H1 (cell line): ENCODE data around the gene TYSND1. TPM values are rescaled to one million over a fixed set of nuclear protein-coding genes. Genes with fewer than 3 reads are reported as not detected.

Experiments
- CTCF ChIA-PET: fragments of 300-600 bp; sonication (Branson Sonifier 250); formaldehyde crosslinking; loops from one replicate; lab custom pipeline; 2021; ENCODE audit not compliant: partially characterized antibody; lab: Charles Lee
- POLR2A ChIA-PET: fragments of 300-600 bp; sonication (Branson Sonifier 250); formaldehyde crosslinking; loops from one replicate; lab custom pipeline; 2021; ENCODE audit warnings: inconsistent platforms; ENCODE audit not compliant: partially characterized antibody; lab: Charles Lee
- DNase-seq, 2 experiments: peaks; one replicate each; pipeline versions ENCODE4 v3.0.0 to v3.0.0-alpha.2; 2010 to 2022; ENCODE audit warnings: low spot score in 2 of 2, low read depth in 1 of 2, mixed read lengths in 1 of 2
- FAIRE-seq: peaks from 2 replicates; lab custom pipeline; 2011; peaks lifted over from hg19 to GRCh38; lab: Jason Lieb, UNC
- H2AFZ ChIP-seq: 2 replicates; pipeline ENCODE4 v1.8.1; 2012; ENCODE audit warnings: low read length, inconsistent platforms
- H2AK5ac ChIP-seq: 2 replicates; pipeline ENCODE4 v1.6.1; 2013; ENCODE audit warnings: low read depth, low read length
- H2BK120ac ChIP-seq: replicated peaks from 2 replicates; pipeline ENCODE3; 2013; ENCODE audit warnings: low read depth, low read length, inconsistent platforms
- H2BK12ac ChIP-seq: 2 replicates; pipeline ENCODE4 v1.6.1; 2013; ENCODE audit warnings: low read depth, low read length
- H2BK15ac ChIP-seq: 2 replicates; pipeline ENCODE4 v1.6.1; 2013; ENCODE audit warnings: low read length
- H2BK20ac ChIP-seq: 2 replicates; pipeline ENCODE4 v1.6.1; 2013; ENCODE audit warnings: low read length
- H2BK5ac ChIP-seq: 2 replicates; pipeline ENCODE4 v1.6.1; 2013; ENCODE audit warnings: low read depth, low read length
- H3K14ac ChIP-seq: 2 replicates; pipeline ENCODE4 v1.6.1; 2013; ENCODE audit warnings: inconsistent platforms; ENCODE audit not compliant: insufficient read length
- H3K18ac ChIP-seq: 2 replicates; pipeline ENCODE4 v1.6.1; 2013; ENCODE audit warnings: low read length; ENCODE audit errors: extremely low read depth
- H3K23ac ChIP-seq: 2 replicates; pipeline ENCODE4 v1.6.1; 2013; ENCODE audit warnings: inconsistent platforms; ENCODE audit not compliant: insufficient read length
- H3K23me2 ChIP-seq: 2 replicates; pipeline ENCODE4 v1.6.1; 2013; ENCODE audit warnings: low read depth, low read length
- H3K27ac ChIP-seq: 2 replicates; pipeline ENCODE4 v1.6.1; 2011; ENCODE audit warnings: low read depth, low read length, inconsistent platforms
- H3K27me3 ChIP-seq, 4 experiments: replicated peaks in 1 of 4; 1 replicate in 1 of 4; 2 replicates in 3 of 4; pipeline versions ENCODE4 v1.6.1 to v1.8.1; 2011 to 2013; ENCODE audit warnings: low read length in 3 of 4, mild to moderate bottlenecking in 3 of 4, inconsistent platforms in 2 of 4, mixed read lengths in 2 of 4, moderate library complexity in 1 of 4; ENCODE audit not compliant: control insufficient read depth in 3 of 4, insufficient read depth in 3 of 4; ENCODE audit errors: extremely low read depth in 1 of 4
- H3K36me3 ChIP-seq, 4 experiments: 2 replicates each; pipeline versions ENCODE4 v1.6.1 to v1.8.1; 2011 to 2013; ENCODE audit warnings: mild to moderate bottlenecking in 4 of 4, low read length in 3 of 4, moderate library complexity in 2 of 4, control low read depth in 1 of 4, inconsistent platforms in 1 of 4; ENCODE audit not compliant: insufficient read depth in 4 of 4, control insufficient read depth in 2 of 4
- H3K4ac ChIP-seq: replicated peaks from 2 replicates; pipeline ENCODE3; 2013; ENCODE audit warnings: low read length, low read depth, mixed read lengths, inconsistent platforms; ENCODE audit not compliant: insufficient read length
- H3K4me1 ChIP-seq, 4 experiments: replicated peaks in 1 of 4; 1 replicate in 1 of 4; 2 replicates in 3 of 4; pipeline versions ENCODE4 v1.6.1 to v1.8.1; 2011 to 2013; ENCODE audit warnings: low read length in 3 of 4, inconsistent platforms in 2 of 4, mixed read lengths in 1 of 4; ENCODE audit not compliant: insufficient read depth in 4 of 4, control insufficient read depth in 3 of 4
- H3K4me2 ChIP-seq, 2 experiments: 2 replicates each; pipeline versions ENCODE4 v1.6.1 to v1.8.1; 2011 to 2013; ENCODE audit warnings: low read depth in 2 of 2, low read length in 2 of 2, control low read depth in 1 of 2, inconsistent platforms in 1 of 2, mild to moderate bottlenecking in 1 of 2; ENCODE audit not compliant: insufficient read depth in 1 of 2
- H3K4me3 ChIP-seq, 4 experiments: fragments of 200-600, 300-600 bp in 1 of 4; sonication (generic), shearing (Covaris generic), sonication (Bioruptor Twin) in 1 of 4; 2 replicates each; pipeline versions ENCODE4 v1.5.1 to v1.8.1; 2011 to 2016; ENCODE audit warnings: low read length in 4 of 4, low read depth in 3 of 4, control low read depth in 2 of 4, inconsistent platforms in 2 of 4, mild to moderate bottlenecking in 2 of 4, mixed read lengths in 1 of 4, moderate library complexity in 1 of 4; ENCODE audit not compliant: insufficient read depth in 2 of 4; ENCODE audit errors: extremely low read depth in 1 of 4
- H3K56ac ChIP-seq: replicated peaks from 2 replicates; pipeline ENCODE3; 2013; ENCODE audit warnings: low read depth, mild to moderate bottlenecking, mixed read lengths, low read length, inconsistent platforms; ENCODE audit not compliant: insufficient read length
- H3K79me1 ChIP-seq: 2 replicates; pipeline ENCODE4 v1.6.1; 2013; ENCODE audit warnings: low read depth, low read length, control low read depth
- H3K79me2 ChIP-seq, 2 experiments: 2 replicates each; pipeline versions ENCODE4 v1.6.1 to v1.8.1; 2012 to 2013; ENCODE audit warnings: low read length in 2 of 2, mild to moderate bottlenecking in 2 of 2, inconsistent platforms in 1 of 2; ENCODE audit not compliant: insufficient read depth in 2 of 2, control insufficient read depth in 1 of 2
- H3K9ac ChIP-seq, 4 experiments: replicated peaks in 1 of 4; 1 replicate in 1 of 4; 2 replicates in 3 of 4; pipeline versions ENCODE4 v1.6.1 to v1.8.1; 2011 to 2013; ENCODE audit warnings: low read depth in 3 of 4, low read length in 3 of 4, control low read depth in 2 of 4, mild to moderate bottlenecking in 2 of 4, moderate library complexity in 2 of 4, inconsistent platforms in 1 of 4; ENCODE audit errors: extremely low read depth in 1 of 4
- H3K9me3 ChIP-seq, 2 experiments: 2 replicates each; pipeline versions ENCODE4 v1.6.1 to v1.8.1; 2012 to 2013; ENCODE audit warnings: mild to moderate bottlenecking in 2 of 2, moderate library complexity in 2 of 2, control low read depth in 1 of 2, inconsistent platforms in 1 of 2, low read depth in 1 of 2, low read length in 1 of 2, mixed read lengths in 1 of 2; ENCODE audit not compliant: insufficient read depth in 2 of 2
- H4K20me1 ChIP-seq, 2 experiments: replicated peaks in 1 of 2; 2 replicates each; pipeline versions ENCODE3 to v1.8.1; 2011 to 2013; ENCODE audit warnings: inconsistent platforms in 2 of 2, low read length in 2 of 2, mild to moderate bottlenecking in 1 of 2; ENCODE audit not compliant: insufficient read depth in 2 of 2, control insufficient read depth in 1 of 2
- H4K5ac ChIP-seq: 2 replicates; pipeline ENCODE4 v1.6.1; 2013; ENCODE audit warnings: low read length, low read depth, mixed read lengths, inconsistent platforms; ENCODE audit not compliant: insufficient read length
- H4K8ac ChIP-seq: 2 replicates; pipeline ENCODE4 v1.8.0; 2013; ENCODE audit warnings: mild to moderate bottlenecking, moderate library complexity, low read length, inconsistent platforms; ENCODE audit not compliant: insufficient read depth; ENCODE audit errors: extremely low read depth
- H4K91ac ChIP-seq: replicated peaks from 2 replicates; pipeline ENCODE3; 2013; ENCODE audit warnings: low read length, mixed read lengths, inconsistent platforms; ENCODE audit not compliant: insufficient read length
- ASH2L ChIP-seq: fragments of 200-600, 300-600 bp; sonication (generic); IDR thresholded peaks from one replicate; pipeline ENCODE4 v1.7.1; 2017; ENCODE audit warnings: low read length
- CTBP2 ChIP-seq: IDR thresholded peaks from 2 replicates; pipeline ENCODE4 v1.7.0; 2011; ENCODE audit warnings: borderline replicate concordance, mild to moderate bottlenecking, moderate library complexity, mixed read lengths, low read length; ENCODE audit not compliant: insufficient read depth, insufficient read length
- HDAC6 ChIP-seq: IDR thresholded peaks from one replicate; pipeline ENCODE4 v1.7.1; 2012; ENCODE audit warnings: low read depth, mild to moderate bottlenecking, inconsistent platforms, low read length, moderate library complexity
- RNF2 ChIP-seq: fragments of 200-900, 300-1000 bp; sonication (generic); IDR thresholded peaks from 2 replicates; pipeline ENCODE4 v1.7.1; 2016; ENCODE audit warnings: borderline replicate concordance, low read depth, mild to moderate bottlenecking, antibody characterized with exemption, low read length; ENCODE audit not compliant: poor library complexity, severe bottlenecking; ENCODE audit errors: missing control alignments
- SIN3A ChIP-seq, 2 experiments: IDR thresholded peaks in 1 of 2; conservative IDR thresholded peaks in 1 of 2; 2 replicates each; pipeline ENCODE4 v1.6.1; 2011 to 2012; ENCODE audit warnings: low read length in 2 of 2, improper control_type of control experiment in 1 of 2, low read depth in 1 of 2, mild to moderate bottlenecking in 1 of 2
- SP1 ChIP-seq: IDR thresholded peaks from 2 replicates; pipeline ENCODE4 v1.6.1; 2011; ENCODE audit warnings: low read depth, low read length
- SP4 ChIP-seq: IDR thresholded peaks from 2 replicates; pipeline ENCODE4 v1.6.1; 2012; ENCODE audit warnings: low read length, inconsistent platforms
- SUZ12 ChIP-seq: fragments of 200-600 bp; sonication (generic); IDR thresholded peaks from 2 replicates; pipeline ENCODE4 v1.6.1; 2012; ENCODE audit warnings: mild to moderate bottlenecking, inconsistent platforms, low read length, moderate library complexity, mixed read lengths
- TAF1 ChIP-seq: IDR thresholded peaks from 2 replicates; pipeline ENCODE4 v1.6.1; 2011; ENCODE audit warnings: mild to moderate bottlenecking, low read depth, low read length
- WGBS, 2 experiments: shearing (Covaris generic) in 1 of 2; methylation state at CpG; one replicate each; pipeline versions ENCODE4 v1.1.6 to v1.1.7; 2013 to 2015; ENCODE audit warnings: low lambda C conversion rate in 2 of 2, mixed read lengths in 2 of 2, inconsistent platforms in 1 of 2, low coverage in 1 of 2, missing lambda C conversion rate in 1 of 2; ENCODE audit not compliant: insufficient replicate concordance in 2 of 2, insufficient coverage in 1 of 2, insufficient read length in 1 of 2; ENCODE audit errors: extremely low coverage in 1 of 2, missing lambda C conversion rate in 1 of 2; 5-methylcytosine and 5-hydroxymethylcytosine counted together
- polyA plus RNA-seq, 7 experiments: library from polyadenylated mRNA; depleted of rRNA in 3 of 7; stranded (reverse) in 5 of 7; unstranded in 2 of 7; fragments of >200 nt in 5 of 7; fragments of 200-250 nt in 2 of 7; gene quantifications; 1 replicate in 5 of 7; 2 replicates in 1 of 7; 4 replicates in 1 of 7; pipeline versions ENCODE4 v1.2.1 to v1.2.3, GENCODE V29; 2011 to 2013; ENCODE audit warnings: missing spikeins in 2 of 7, mixed read lengths in 2 of 7
- total RNA-seq: library from RNA; stranded (reverse); fragmentation: NEBNext Ultra II Directional; extraction: Animal tissue kit (Norgen Biotek cat#: 25700); gene quantifications from 2 replicates; pipeline ENCODE4 v1.2.1, GENCODE V29; 2021

TYSND1 gene
- total and polyA plus RNA-seq, 2 of the 8 experiments (the other 6 are each of a cell fraction or from before 2014, with no cell fraction given), result 11.9 to 15.0 TPM

- no peaks in the 10 kb centered on the region for H3K79me2 ChIP-seq
- H2AFZ ChIP-seq, result peak within 1 kb of the TSS; percentile 36; the same call in 1 of the 2 replicates
- no peak within 1 kb of the TSS for H3K14ac ChIP-seq
- peak within 1 kb of the TSS; percentile 14 for H3K4ac ChIP-seq
- H3K36me3 ChIP-seq, result no peaks in the 10 kb centered on the region
- peaks cover 0 to 25% (median 19%) of the 10 kb centered on the region in 4 experiments; a peak in 6 of 7 replicates for H3K27me3 ChIP-seq
- DNase-seq (peak in 1 of 2 experiments; percentile 85), FAIRE-seq (no peak)
- H4K91ac ChIP-seq, result peak within 1 kb of the TSS; percentile 73
- peak within 1 kb of the TSS; percentile 78 to 83 for H3K4me2 ChIP-seq
- H3K18ac ChIP-seq, result peak within 1 kb of the TSS; percentile 40; the same call in 1 of the 2 replicates
- H3K23ac ChIP-seq, result no peak within 1 kb of the TSS
- ChIA-PET POLR2A (interaction anchor here (0.7 to 4.4 kb wide), 4 partner anchors 10 to 14 kb away, joined by 3 to 31 read pairs (median 8); partner anchors contain the start of gene TYSND1), CTCF (interaction anchor here (0.6 to 4.7 kb wide), 3 partner anchors 12 to 17 kb away, joined by 3 to 20 read pairs (median 4); partner anchors contain the start of gene TYSND1)
- H3K79me1 ChIP-seq, result no peaks in the 10 kb centered on the region
- H4K20me1 ChIP-seq, result peaks cover 0 to 2% of the 10 kb centered on the region in 2 experiments
- peak within 1 kb of the TSS; percentile 52 to 73 (median 60) for H3K9ac ChIP-seq
- no peak within 1 kb of the TSS for H3K56ac ChIP-seq
- H4K5ac ChIP-seq, result peak within 1 kb of the TSS; percentile 44
- H2BK120ac ChIP-seq, result no peak within 1 kb of the TSS
- 11% methylated on average over 54 of the region's 80 CpGs; no CpG with 5 or more reads in 1 of the 2 experiments for WGBS, 2 experiments
- peak within 1 kb of the TSS; percentile 63 to 71 (median 66) for H3K4me3 ChIP-seq
- H2BK15ac ChIP-seq, result no peak within 1 kb of the TSS
- no peak within 1 kb of the TSS for H3K27ac ChIP-seq
- no peak within 1 kb of the TSS for H2BK20ac ChIP-seq
- H2BK12ac ChIP-seq, result 0 out of 2 replicates have a peak within 1 kb of the TSS, but pooled peaks have one; percentile 39
- peak within 1 kb of the TSS; percentile 84 for H4K8ac ChIP-seq
- H2BK5ac ChIP-seq, result 0 out of 2 replicates have a peak within 1 kb of the TSS, but pooled peaks have one; percentile 8
- H3K9me3 ChIP-seq, result no peaks in the 10 kb centered on the region
- peaks cover 12% of the 10 kb centered on the region; the same call in 1 of the 2 replicates for H3K23me2 ChIP-seq
- peaks cover 0 to 4% (median 1%) of the 10 kb centered on the region in 4 experiments; a peak in 2 of 7 replicates for H3K4me1 ChIP-seq
- 0 out of 2 replicates have a peak within 1 kb of the TSS, but pooled peaks have one; percentile 13 for H2AK5ac ChIP-seq
- TF ChIP-seq SP1 (no peak), SIN3A (conservative IDR thresholded peaks at IDR 0.05 in 1 of 2, IDR thresholded peaks at IDR 0.05 in 1 of 2; ENCODE audit: low read depth in 1 of 2, low read length in 2 of 2) (0 out of 4 replicates have a peak, but pooled peaks of 1 of the 2 experiments have one; percentile 46), CTBP2 (peak; percentile 69), SUZ12 (peak; percentile 45), RNF2 (no peak), HDAC6 (no peak), ASH2L (peak; percentile 73), SP4 (no peak; the same call in 1 of the 2 replicates), TAF1 (0 out of 2 replicates have a peak, but pooled peaks have one; percentile 44)
Measured at GRCh38 chr10:70132098-70133029, 14.1 kb downstream of the TYSND1 start, which contains the start of gene AIFM2. TSS of gene AIFM2 (minus strand) at chr10:70132825. CDS start at chr10:70124084, 8,741 bp downstream.
